ENCODE data around the gene STK32B.

STK32B gene

GRCh38 chr4:5021546-5021945, 29.7 kb upstream of the STK32B start:
- TF ChIP-seq TCF12 (IDR thresholded peaks at IDR 0.05; ENCODE audit: low read depth) (no peak), RAD21 (IDR thresholded peaks at IDR 0.05; ENCODE audit: low read depth) (no peak), FOXM1 (IDR thresholded peaks at IDR 0.05; ENCODE audit: borderline replicate concordance, low read depth) (no peak), EP300 (IDR thresholded peaks at IDR 0.05; ENCODE audit: borderline replicate concordance) (no peak)

DNA sequence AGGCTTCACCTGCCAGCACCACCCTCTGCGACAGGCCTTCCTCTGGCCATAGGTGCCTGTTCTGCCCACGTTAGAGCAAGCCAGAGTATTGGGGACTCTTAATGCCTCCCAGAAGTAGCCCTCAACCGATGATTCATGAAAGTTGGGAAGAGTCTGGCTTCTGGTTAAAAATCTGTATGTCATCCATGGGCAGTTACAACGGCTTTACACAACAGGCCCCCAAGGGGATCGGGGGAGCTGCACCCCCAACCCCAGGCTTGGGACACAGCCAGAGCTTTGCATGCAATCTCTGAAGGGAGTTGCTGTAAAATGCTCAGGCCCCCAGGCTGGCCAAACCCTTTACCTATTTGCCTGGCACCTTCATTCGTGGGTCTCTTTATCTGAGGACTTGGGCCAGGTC, 26.6 kb upstream of the STK32B start:
- TF ChIP-seq TAF1 (IDR thresholded peaks at IDR 0.05; ENCODE audit: low read depth) (no peak), RAD21 (IDR thresholded peaks at IDR 0.05; ENCODE audit: low read depth) (no peak), MAX (IDR thresholded peaks at IDR 0.05) (no peak), REST (IDR thresholded peaks at IDR 0.05; ENCODE audit: low read depth) (no peak), CREB1 (IDR thresholded peaks at IDR 0.05; ENCODE audit: low read depth) (no peak), FOXM1 (IDR thresholded peaks at IDR 0.05; ENCODE audit: borderline replicate concordance, low read depth) (no peak), EGR1 (IDR thresholded peaks at IDR 0.05) (no peak), YY1 (IDR thresholded peaks at IDR 0.05; ENCODE audit: low read depth) (no peak), EP300 (IDR thresholded peaks at IDR 0.05; ENCODE audit: borderline replicate concordance) (no peak), NFIC (IDR thresholded peaks at IDR 0.05) (no peak), USF1 (IDR thresholded peaks at IDR 0.05) (no peak), ZBTB7A (IDR thresholded peaks at IDR 0.05; ENCODE audit: low read depth) (no peak), TEAD4 (IDR thresholded peaks at IDR 0.05) (no peak), TCF12 (IDR thresholded peaks at IDR 0.05; ENCODE audit: low read depth) (no peak), CEBPB (IDR thresholded peaks at IDR 0.05) (no peak)

GRCh38 chr4:5026371-5026770, 24.9 kb upstream of the STK32B start:
- TF ChIP-seq TEAD4 (IDR thresholded peaks at IDR 0.05) (no peak), REST (IDR thresholded peaks at IDR 0.05; ENCODE audit: low read depth) (no peak), RAD21 (IDR thresholded peaks at IDR 0.05; ENCODE audit: low read depth) (no peak), USF1 (IDR thresholded peaks at IDR 0.05) (no peak), TCF12 (IDR thresholded peaks at IDR 0.05; ENCODE audit: low read depth) (no peak), EP300 (IDR thresholded peaks at IDR 0.05; ENCODE audit: borderline replicate concordance) (no peak), CREB1 (IDR thresholded peaks at IDR 0.05; ENCODE audit: low read depth) (no peak), MAX (IDR thresholded peaks at IDR 0.05) (no peak), CEBPB (IDR thresholded peaks at IDR 0.05) (no peak), EGR1 (IDR thresholded peaks at IDR 0.05) (no peak)

DNA sequence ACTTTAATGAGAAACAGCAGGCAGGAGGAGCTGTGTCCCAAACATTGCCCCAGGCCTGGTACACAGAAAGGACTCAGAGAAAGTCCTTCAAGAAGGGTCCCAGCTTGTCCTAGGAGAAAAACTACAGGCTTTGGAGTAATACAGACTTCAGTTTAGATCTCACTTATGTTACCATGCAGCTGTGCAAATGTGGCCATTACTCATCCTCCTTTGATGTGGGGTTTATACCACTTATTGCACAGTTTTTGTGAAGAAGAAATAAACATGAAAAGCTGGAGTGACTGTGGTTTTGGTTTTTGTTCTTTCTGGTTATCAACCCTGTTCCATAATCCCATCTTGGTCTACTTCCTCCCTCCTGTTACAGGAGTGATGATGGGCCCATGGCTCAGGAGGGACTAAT, 23.9 kb upstream of the STK32B start:
- TF ChIP-seq CEBPB (IDR thresholded peaks at IDR 0.05) (no peak), TAF1 (IDR thresholded peaks at IDR 0.05; ENCODE audit: low read depth) (no peak), EGR1 (IDR thresholded peaks at IDR 0.05) (no peak), CREB1 (IDR thresholded peaks at IDR 0.05; ENCODE audit: low read depth) (no peak), USF1 (IDR thresholded peaks at IDR 0.05) (no peak), TCF12 (IDR thresholded peaks at IDR 0.05; ENCODE audit: low read depth) (no peak), MAX (IDR thresholded peaks at IDR 0.05) (no peak), TEAD4 (IDR thresholded peaks at IDR 0.05) (no peak), FOXM1 (IDR thresholded peaks at IDR 0.05; ENCODE audit: borderline replicate concordance, low read depth) (no peak), NFIC (IDR thresholded peaks at IDR 0.05) (no peak), YY1 (IDR thresholded peaks at IDR 0.05; ENCODE audit: low read depth) (no peak), EP300 (IDR thresholded peaks at IDR 0.05; ENCODE audit: borderline replicate concordance) (no peak)

GRCh38 chr4:5028480-5028879, 22.8 kb upstream of the STK32B start:
- TF ChIP-seq USF1 (IDR thresholded peaks at IDR 0.05) (no peak), TCF12 (IDR thresholded peaks at IDR 0.05; ENCODE audit: low read depth) (no peak), FOXM1 (IDR thresholded peaks at IDR 0.05; ENCODE audit: borderline replicate concordance, low read depth) (no peak), REST (IDR thresholded peaks at IDR 0.05; ENCODE audit: low read depth) (no peak), TAF1 (IDR thresholded peaks at IDR 0.05; ENCODE audit: low read depth) (no peak), ZBTB7A (IDR thresholded peaks at IDR 0.05; ENCODE audit: low read depth) (no peak), NFIC (IDR thresholded peaks at IDR 0.05) (no peak), EP300 (IDR thresholded peaks at IDR 0.05; ENCODE audit: borderline replicate concordance) (no peak), TEAD4 (IDR thresholded peaks at IDR 0.05) (no peak), MAX (IDR thresholded peaks at IDR 0.05) (no peak), CEBPB (IDR thresholded peaks at IDR 0.05) (no peak)

Data from Ishikawa (cell line).